SIG-M5 treated with dmso at 0.1 percent for 504 hours (cell line): ENCODE measurements around the gene ZNF747.
"Not testable (repeated sequence)": the region's sequence is repeated elsewhere in the genome, so short reads cannot be mapped to it uniquely, and the experiment has no call there.

Experiments
- DNase-seq: peaks from one replicate; lab custom pipeline; 2025; ENCODE audit not compliant: unreplicated experiment; lab: John Stamatoyannopoulos, UW

Gene ZNF747

DNA sequence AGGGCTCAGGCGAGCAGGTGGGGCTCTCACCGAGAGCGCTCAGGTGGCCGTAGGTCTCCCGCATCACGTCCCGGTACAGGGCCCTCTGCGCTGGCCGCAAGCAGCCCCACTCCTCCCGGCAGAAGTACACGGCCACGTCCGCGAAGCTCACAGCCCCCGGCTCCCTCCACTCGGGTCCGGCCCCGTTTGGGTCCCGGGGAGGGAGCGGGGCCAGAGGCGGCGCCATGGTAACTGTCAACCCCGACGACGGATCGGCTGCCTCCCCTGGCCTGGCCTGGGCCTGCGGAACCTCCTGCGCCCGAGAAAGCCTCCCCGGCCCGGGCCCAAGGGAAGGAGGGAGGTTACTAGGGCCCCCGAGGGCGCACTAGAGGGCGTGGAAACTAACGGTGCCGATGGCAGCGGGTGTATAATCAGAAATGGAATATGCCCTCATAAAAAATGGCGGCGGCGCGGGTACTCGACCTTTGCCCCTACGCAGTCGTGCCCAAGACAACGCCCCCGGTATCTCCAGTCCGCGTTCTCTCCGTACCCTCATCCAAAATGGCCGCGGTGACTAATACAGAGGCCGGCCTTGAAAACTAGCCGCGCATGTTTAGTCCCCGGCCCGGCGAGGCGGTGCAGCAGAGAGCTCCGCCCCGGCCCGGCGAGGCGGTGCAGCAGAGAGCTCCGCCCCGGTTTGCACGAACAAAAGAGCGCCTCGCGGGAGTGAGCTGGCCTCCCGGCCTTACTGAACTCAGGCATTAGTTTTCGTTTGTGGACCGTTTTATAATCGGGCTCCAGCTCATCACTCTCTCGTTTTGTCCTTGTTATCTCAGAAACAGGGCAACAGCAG lies 23.5 kb upstream of the ZNF747 start, which contains the start of gene ZNF764:
ZNF764 (minus strand) TSS at position 418 of the 832 bp plus-strand sequence; CDS start at position 226, 192 bp downstream.
- peak; percentile 97 for DNase-seq

DNA sequence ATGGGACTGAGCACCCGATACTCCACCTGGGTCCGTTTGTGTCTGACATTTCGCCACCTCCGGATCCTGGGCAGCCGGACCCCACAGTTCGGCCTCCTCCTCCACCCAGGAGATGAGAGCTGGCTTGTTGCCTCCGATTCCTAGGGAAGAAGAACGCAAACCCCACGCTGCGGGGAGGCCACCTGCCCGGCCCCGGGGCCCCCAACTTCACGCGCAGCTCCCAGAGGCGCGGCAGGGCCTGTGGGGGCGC lies 23.0 kb upstream of the ZNF747 start:
- DNase-seq, result no peak

DNA sequence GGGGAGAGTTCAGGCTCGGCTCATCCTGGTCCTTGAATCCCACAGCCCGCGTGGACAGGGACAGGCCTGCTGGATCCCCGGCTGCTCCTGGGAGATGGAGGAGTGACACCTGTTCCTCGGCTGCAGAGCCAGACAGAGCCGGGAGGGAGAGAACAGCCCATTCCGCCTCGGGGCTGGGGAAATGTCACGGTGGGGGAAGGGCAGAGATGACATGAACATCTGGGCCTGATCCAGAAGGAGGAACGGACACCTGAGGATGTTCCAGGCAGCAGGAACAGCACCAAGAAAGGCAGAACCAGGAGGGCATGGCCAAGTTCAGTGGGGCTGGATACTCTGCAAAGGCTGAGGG lies 21.4 kb upstream of the ZNF747 start:
- DNase-seq, result no peak

DNA sequence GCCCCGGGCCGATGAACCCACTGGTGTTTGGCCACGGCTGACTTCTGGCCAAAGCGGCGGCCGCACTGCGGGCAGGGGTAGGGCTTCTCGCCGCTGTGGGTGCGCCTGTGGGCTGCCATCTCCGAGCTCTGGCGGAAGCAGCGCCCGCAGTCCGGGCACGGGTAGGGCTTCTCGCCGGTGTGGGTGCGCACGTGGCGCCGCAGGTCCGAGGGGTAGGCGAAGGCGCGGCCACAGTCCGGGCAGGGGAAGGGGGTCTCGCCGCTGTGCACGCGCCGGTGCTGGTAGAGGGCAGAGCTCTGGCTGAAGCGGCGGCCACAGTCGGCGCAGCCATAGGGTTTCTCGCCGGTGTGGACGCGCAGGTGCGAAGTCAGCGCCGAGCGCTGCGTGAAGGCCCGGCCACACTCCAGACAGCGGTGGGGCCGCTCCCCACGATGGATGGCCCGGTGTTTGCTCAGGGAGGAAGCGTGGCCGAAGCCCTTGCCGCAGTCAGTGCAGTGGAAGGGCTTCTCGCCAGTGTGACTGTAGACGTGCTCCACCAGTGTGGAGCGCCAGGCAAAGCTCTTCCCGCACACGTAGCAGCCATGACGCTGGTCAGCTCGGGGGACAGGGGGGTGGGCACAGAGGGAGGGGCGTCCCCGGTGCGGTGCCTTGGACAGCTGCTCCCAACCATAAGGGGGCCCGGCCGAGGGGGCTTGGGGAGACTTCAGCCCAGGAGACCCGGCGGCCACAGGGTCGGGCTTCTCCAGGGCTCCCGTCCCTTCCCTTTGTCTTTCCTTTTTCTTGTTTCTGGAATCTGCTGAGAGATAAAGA lies 20.9 kb upstream of the ZNF747 start:
- DNase-seq, result no peak

DNA sequence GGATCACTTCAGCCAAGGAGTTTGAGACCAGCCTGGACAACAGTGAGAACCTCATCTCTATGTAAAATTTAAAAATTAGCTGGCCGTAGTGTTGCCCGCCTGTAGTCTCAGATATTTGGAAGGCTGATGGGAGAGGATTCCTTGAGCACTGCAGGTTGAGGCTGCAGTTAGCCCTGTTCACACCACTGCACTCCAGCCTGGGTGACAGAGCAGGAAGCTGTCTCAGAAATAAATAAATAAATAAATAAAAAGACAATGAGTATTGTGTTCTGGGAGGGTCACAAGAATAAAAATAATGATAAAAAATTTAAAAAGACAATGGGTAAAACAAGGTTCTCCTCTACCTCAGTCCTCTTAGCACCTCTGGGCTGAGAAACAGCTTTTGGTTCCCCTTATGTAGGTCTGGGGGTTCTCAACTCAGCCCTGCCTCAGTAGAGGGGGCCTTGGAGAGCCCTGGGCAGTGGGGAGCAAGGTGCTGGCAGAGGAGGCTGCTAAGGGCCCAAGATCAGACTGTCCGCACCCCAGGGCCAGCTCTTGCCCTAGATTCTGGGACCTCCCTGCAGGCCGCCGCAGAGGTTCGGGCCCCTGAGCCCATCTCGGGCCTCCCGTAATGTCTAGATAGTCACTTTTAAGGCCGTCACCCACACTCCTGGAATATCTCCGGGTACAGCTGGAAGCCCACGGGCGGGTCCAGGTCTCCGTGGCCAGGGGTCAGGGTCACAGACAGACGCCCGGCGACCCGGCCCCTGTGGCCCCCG lies 20.1 kb upstream of the ZNF747 start:
- DNase-seq, result no peak

DNA sequence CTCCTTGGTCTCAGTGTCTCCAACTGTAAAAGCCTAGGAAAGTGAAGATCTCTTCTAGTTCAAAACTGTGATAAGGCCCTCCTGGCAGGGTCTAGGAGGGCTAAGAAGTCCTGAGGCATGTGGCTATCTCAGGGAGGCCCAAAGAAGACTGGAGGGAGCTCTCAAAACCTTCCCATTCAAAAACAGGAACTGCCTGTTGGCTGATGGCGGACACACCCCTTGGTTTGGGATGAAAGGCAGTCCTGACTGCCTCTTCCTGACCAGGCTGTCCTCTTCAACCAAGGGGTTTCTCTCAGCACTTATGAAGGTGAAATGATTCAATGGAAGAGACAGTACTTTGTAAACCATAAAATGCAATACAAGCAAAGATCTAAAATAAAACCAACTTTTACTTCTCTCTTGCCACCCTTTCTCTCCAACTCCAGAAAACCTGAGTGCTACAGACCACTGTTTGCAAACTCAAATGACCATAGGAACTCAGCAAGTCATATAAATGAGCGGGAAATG lies 18.8 kb upstream of the ZNF747 start:
- no peak for DNase-seq

DNA sequence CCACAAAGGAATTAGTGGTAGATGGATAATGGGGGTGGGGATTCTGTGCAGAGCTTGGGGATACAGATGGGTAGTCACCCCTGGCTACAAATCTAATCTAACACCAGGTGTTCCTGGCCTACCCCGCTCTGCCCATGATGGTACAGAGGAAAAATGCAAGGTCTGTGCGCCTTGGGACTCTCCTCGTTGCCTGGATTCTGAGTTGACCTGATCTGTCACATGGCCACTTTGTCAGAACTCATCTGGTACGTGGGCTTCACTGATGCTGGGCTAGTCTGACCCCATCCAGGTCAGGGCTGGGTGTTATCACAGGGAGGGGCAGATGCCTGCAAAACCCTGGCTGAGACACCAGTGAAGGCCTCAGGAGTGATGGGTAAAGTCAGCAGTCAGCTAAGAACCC lies 18.3 kb upstream of the ZNF747 start:
- DNase-seq, result no peak

DNA sequence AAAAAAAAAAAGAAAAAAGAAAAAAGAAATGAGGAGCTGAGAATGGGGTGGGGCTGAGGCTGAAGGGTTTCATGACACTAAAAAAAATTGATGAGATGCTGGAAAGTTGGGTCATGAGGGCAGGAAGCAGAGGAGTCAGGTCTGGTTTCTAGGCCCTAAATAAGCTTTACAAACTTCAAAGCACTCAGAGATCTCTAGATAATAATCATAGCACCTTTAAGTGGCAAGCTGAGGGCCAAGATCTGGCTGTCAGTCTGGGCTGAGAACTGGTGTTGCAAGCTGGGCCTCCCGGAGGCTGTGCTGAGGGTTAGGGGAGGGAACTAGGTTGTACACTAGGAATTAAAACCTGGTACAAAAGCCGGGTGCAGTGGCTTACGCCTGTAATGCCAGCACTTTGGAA lies 17.1 kb upstream of the ZNF747 start:
- DNase-seq, result no peak

DNA sequence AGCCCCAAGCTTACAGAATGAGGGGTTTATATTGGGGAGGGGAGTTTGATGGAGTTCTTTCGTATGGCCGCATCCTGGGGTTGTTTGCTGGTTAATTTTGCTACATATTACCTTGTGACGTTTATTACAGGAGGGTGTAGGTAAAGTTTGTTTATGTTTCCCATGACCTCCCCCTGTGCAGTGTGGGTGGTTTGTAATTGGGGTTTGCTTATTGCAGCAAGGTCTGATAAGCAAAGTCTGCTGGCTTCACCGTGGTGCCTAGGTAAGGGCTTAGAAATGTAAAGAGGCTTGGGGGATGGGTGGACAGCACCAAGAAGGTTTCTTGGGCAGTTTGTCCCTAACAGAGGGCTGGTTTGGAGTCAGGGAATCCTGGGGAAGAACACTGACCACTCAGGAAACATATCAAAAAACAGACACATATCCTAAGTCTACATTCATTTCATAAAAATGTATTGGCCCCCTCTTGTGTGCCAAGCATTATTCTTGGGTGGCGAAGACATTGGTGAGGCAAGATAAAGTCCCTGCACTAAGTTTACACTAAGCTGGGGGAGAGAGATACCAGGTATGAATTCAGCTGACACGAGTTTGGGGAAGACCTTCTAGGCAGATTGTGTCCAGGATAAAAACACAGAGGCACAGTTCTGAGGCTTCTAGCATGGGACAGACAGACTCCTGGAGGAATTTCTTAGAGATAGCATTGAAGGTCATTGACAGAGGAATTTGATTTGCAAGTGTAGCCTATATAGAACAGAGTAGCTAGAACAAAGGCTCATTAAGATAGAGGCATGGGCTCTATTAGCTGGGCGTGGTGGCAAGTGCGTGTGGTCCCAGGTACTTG lies 14.0 kb upstream of the ZNF747 start:
- DNase-seq, result no peak

DNA sequence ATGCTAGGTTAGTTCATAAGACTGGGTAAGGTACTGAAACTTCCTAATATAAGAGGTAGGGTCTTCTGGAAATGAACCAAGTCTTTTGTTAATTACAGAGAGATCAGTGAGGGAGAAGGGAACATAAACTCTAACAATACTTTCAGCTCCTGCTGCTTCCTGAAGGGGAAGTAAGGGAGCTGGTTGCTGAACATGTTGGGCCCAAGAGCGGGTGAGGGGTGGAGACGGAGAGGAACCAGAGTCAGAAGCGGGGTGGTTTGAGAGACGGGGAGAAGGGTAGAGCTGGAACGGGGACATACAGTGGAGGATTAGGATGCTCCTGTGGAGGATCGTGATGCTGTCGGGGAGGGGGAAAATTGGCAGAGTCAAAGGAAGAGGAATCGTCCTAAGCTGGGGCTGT lies 11.5 kb upstream of the ZNF747 start:
- DNase-seq, result peak; percentile 37

DNA sequence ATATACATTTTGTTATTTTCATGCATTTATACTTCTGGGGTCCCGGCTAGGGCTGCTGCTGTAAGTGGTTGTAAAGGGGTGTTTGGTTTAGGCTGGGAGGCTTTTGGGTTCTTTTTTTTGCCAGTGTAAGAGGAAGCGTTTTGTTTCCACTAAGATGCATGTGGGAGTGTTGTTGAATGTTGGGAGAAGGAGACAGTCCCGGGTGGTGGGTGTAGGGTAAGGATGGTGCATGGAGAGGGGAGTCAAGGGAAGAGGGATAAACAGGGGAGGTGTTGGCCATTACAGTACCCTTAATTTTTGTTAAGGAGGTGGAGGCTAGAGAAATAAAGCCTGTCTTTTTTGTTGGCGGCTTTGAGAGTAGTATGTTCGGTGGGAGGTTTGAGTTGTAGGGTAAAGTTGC lies 8.4 kb upstream of the ZNF747 start:
- no peak for DNase-seq

DNA sequence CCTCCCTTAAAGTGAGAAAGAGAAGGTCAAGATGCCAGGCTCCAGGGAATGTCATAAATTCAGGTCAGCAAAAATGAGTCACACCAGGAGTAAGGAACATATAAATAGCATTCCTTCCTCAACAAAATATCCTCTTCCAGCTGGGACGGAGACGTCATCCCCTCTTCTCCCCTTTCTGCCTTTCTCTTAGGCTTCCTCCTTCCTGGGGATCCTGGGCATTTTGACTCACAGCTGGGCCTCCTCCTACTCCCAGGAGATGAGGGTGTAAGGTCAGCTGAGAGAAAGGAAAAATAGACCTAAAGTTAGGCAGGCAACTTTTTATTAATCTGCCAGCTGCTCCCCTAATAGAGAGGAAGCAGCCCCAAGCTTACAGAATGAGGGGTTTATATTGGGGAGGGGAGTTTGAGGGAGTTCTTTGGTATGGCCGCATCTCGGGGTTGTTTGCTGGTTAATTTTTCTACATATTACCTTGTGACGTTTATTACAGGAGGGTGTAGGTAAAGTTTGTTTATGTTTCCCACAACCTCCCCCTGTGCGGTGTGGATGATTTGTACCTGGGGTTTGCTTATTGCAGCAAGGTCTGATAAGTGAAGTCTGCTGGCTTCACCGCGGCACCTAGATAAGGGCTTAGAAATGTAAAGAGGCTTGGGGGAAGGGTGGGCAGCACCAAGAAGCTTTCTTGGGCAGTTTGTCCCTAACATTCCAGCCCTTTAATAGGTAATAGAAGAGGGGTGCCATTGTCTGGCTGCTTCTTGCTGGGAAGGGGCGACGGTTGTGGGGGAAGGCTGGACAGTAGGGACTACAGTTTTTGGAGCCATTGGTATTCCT lies 7.1 kb upstream of the ZNF747 start:
- DNase-seq, result no peak

DNA sequence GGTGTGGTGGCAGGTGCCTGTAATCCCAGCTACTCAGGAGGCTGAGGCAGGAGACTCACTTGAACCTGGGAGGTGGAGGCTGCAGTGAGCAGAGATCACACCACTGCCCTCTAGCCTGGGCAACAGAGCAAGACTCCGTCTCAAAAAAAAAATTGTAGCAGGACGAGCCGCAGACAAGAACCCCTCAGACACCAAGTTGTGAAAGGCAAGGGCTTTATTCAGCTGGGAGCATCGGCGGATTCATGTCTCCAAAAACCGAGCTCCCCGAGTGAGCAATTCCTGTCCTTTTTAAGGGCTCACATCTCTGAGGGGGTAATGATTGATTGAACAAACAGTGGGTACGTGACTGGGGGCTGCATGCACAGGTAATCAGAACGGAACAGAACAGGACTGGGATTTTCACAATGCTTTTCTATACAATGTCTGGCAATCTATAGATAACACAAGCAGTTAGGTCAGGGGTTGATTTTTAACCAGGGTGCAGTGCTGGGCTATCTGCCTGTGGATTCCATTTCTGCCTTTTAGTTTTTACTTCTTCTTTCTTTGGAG lies 6.3 kb upstream of the ZNF747 start:
- DNase-seq, result not testable (repeated sequence)

DNA sequence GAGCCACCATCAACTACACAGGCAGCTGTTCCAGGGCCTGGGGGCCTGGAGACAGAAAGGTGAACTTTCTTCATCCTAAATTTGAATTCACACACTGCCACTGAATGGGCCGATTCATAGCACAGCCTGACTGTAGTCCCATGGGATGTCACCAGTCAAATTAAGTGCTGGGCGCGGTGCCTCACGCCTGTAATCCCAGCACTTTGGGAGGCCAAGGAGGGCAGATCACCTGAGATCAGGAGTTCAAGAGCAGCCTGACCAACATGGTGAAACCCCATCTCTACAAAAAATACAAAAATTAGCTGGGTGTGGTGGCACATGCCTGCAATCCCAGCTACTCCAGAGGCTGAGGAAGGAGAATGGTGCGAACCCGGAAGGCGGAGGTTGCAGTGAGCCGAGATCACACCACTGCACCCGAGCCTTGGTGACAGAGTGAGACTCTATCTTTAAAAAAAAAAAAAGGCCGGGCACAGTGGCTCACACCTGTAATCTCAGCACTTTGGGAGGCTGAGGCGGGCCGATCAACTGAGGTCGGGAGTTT lies 5.4 kb upstream of the ZNF747 start:
- not testable (repeated sequence) for DNase-seq

DNA sequence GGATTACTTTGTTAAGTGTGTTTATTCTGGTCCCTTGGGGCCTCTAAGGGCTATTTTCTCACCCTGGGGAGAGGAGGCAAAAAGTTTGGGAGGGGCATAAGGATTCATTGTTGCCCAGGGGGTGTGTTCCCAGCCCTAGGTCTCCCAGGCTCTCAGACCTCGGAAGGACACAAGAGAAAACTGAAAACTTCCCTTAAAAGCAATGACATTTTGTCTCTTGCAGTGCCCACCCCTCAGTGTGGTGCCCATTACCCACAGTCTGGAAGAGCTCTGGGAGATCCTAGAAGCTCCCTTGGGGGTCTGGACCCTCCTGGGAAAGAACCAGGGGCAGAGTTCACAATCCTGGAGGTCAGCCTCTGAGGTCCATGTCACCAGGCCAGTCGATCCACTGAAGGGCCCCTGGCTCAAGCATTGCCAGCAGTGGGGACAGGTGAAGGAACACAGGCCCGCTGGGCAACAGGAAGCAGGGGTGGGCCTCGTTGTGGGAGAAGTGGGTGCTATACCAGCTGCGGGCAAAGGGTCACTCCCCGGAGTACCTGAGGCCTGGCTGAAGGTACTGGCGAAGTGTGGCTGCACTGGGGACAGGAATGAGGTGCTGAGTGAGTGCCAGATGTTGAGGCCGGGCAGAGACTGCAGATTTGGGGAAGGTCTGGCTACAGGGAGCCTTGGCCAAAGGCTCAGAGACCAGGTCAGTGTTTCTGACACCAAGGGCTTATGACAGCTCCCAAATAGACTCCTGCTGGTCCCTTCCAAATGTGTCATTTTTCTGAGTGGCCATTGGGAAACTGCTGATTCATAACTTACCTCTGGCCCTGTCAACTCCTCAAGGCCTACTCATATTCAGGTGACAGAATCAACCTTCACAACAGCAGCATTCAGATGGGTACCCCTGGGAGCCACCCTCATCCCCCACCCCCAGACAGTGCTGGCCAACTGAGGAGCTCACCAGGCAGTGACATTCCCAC lies 4.6 kb upstream of the ZNF747 start:
- DNase-seq, result no peak

DNA sequence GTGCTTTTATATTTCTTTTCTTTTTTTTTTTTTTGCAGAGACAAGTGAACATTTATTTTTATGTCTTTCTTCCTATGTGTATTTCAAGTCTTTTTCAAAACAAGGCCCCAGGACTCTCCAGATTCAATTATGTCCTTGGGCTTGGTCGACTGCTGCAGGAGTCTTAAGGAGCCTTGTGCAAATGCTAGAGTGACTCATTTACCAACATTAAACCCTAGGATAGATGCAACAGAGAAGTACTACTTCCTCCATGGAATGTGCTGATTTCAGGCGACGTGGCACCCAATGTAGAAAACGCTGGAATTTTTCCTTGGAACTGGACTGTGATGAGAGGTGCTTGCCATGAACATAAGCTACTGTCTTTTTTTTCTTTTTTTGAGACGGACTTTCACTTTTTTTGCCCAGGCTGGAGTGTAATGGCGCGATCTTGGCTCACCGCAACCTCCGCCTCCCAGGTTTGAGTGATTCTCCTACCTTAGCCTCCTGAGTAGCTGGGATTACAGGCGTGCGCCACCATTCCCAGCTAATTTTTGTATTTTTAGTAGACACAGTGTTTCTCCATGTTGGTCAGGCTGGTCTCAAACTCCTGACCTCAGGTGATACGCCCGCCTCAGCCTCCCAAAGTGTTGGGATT lies 1.9 kb upstream of the ZNF747 start:
- peak; percentile 48 for DNase-seq

DNA sequence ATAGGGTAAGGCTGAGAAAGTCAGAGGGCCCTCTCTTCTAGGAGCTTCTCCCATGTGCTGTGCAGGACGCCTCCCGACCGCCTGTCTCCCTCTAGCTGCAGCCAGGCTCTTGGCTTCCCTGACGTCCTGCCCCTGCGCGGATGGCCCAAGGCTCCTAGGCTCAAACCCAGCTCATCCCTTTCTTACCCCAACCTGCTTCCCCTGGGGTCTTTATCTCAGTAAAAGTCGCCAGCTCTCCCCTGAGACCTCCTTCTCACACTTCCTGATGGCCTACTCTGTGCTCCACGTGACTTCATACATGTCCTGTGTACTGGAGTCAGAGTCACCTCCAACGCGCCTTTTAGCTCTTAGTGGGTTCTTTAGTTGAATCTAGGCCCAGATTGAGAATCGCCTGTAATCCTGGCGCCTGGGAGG lies 1.1 kb upstream of the ZNF747 start:
- peak; percentile 76 for DNase-seq
